OCI-LY7 (cell line): ENCODE results near the gene ZNF23. TPM values are rescaled to one million over a fixed set of nuclear protein-coding genes. Genes with fewer than 3 reads are reported as not detected.

Experiments
- BruUV-seq: library from RNA; stranded (reverse); fragments of 400-500 nt; replicated peaks from 2 replicates; lab custom pipeline; 2021; lab: Mats Ljungman, UMichigan
- CTCF ChIA-PET: fragments of 300-600 bp; sonication (Branson Sonifier 250); formaldehyde crosslinking; loops from one replicate; lab custom pipeline; 2022; ENCODE audit warnings: antibody characterized with exemption; ENCODE audit not compliant: unreplicated experiment; lab: Charles Lee
- POLR2A ChIA-PET: fragments of 300-600 bp; sonication (Branson Sonifier 250); formaldehyde crosslinking; loops from one replicate; lab custom pipeline; 2022; ENCODE audit warnings: antibody characterized with exemption; lab: Charles Lee
- DNase-seq: peaks from one replicate; pipeline ENCODE4 v3.0.0-alpha.2; 2015; ENCODE audit warnings: low spot score
- H2AFZ ChIP-seq: fragments of 200-600 bp; sonication (generic), shearing (Covaris generic); 2 replicates; pipeline ENCODE4 v1.6.1; 2014; ENCODE audit warnings: mild to moderate bottlenecking, antibody characterized with exemption, low read length, moderate library complexity
- H3K27ac ChIP-seq: fragments of 200-600 bp; sonication (generic); 2 replicates; pipeline ENCODE4 v1.5.1; 2014; ENCODE audit warnings: mixed run types, low read depth, mild to moderate bottlenecking, moderate library complexity, low read length, inconsistent platforms; ENCODE audit not compliant: poor library complexity, severe bottlenecking
- H3K36me3 ChIP-seq: fragments of 200-600 bp; sonication (generic); 2 replicates; pipeline ENCODE4 v1.6.1; 2014; ENCODE audit warnings: mild to moderate bottlenecking, antibody characterized with exemption, low read length, moderate library complexity, mixed read lengths; ENCODE audit not compliant: insufficient read depth
- H3K4me1 ChIP-seq: fragments of 200-600 bp; sonication (generic); 2 replicates; pipeline ENCODE4 v1.5.1; 2014; ENCODE audit warnings: mild to moderate bottlenecking, low read length; ENCODE audit not compliant: insufficient read depth, poor library complexity, severe bottlenecking
- H3K4me2 ChIP-seq: fragments of 200-600 bp; sonication (generic); 2 replicates; pipeline ENCODE4 v1.6.1; 2014; ENCODE audit warnings: mild to moderate bottlenecking, low read length
- H3K4me3 ChIP-seq: fragments of 200-600 bp; sonication (generic); 2 replicates; pipeline ENCODE4 v1.5.1; 2014; ENCODE audit warnings: mild to moderate bottlenecking, low read depth, low read length; ENCODE audit not compliant: poor library complexity, severe bottlenecking
- H3K79me2 ChIP-seq: fragments of 200-600 bp; sonication (generic); 2 replicates; pipeline ENCODE4 v1.6.1; 2016; ENCODE audit warnings: low read depth, mild to moderate bottlenecking, low read length, moderate library complexity, mixed read lengths; ENCODE audit not compliant: insufficient read depth
- H3K9me2 ChIP-seq: fragments of 200-600 bp; sonication (generic); 2 replicates; pipeline ENCODE4 v1.6.1; 2016; ENCODE audit warnings: mild to moderate bottlenecking, low read length, mixed read lengths; ENCODE audit not compliant: insufficient read depth
- H3K9me3 ChIP-seq: fragments of 200-600 bp; sonication (generic); 2 replicates; pipeline ENCODE4 v1.6.1; 2014; ENCODE audit warnings: mild to moderate bottlenecking, mixed run types, low read length, mixed read lengths
- H4K20me1 ChIP-seq: fragments of 200-600 bp; sonication (generic); 2 replicates; pipeline ENCODE4 v1.6.1; 2014; ENCODE audit warnings: mild to moderate bottlenecking, antibody characterized with exemption, low read length, moderate library complexity, mixed read lengths; ENCODE audit not compliant: insufficient read depth
- EZH2phosphoT487 ChIP-seq: fragments of 200-600 bp; sonication (generic); IDR thresholded peaks from 2 replicates; pipeline ENCODE4 v1.6.1; 2018; ENCODE audit warnings: low read depth, borderline replicate concordance, mild to moderate bottlenecking, mixed run types, antibody characterized with exemption, low read length, moderate library complexity, mixed read lengths
- intact Hi-C: fragments of 100-400 bp; cut with micrococcal nuclease; formaldehyde crosslinking; loops from one replicate; pipeline ENCODE4 v1.10.0; 2022; ENCODE audit not compliant: unreplicated experiment
- total RNA-seq, 2 experiments: library from RNA; depleted of rRNA in 1 of 2; stranded (reverse); fragments of >200 nt in 1 of 2; shearing (Covaris generic) in 1 of 2; gene quantifications; 2 replicates each; pipeline ENCODE4 v1.2.3, GENCODE V29; 2014 to 2022
- TF ChIP-seq, protein P1 (sequence below): fragments of 200-600 bp; sonication (generic); conservative IDR thresholded peaks from 2 replicates; pipeline ENCODE4 v1.5.1; 2014; ENCODE audit warnings: mild to moderate bottlenecking, antibody characterized with exemption, low read length, moderate library complexity, mixed read lengths

ZNF23 gene
- total RNA-seq, 2 experiments from 2014 or later: 7.4 to 11.8 TPM

DNA sequence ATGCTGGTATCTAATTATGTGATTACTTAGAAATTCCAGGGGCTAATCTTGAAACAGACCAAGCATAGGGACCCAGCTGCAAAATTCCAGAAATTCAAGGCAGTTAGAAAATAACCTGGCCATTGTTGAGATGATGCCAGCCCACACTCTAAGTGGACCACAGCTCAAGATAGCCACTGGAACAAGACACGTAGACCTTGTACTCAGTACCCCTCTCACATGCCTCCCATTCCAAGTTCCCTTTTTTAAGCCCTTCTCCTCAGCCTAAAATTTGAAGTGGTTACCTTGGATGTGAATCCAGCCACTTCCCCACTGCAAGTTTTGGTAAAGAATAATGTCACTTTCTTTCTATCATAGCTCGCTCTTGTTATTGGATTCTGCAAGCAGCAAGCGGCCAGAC is 31.2 kb upstream of the ZNF23 start:
- Histone ChIP-seq H3K4me2 (no peak overlapping the region), H2AFZ (no peak overlapping the region), H3K9me3 (no peaks in the 10 kb centered on the region), H3K9me2 (no peaks in the 10 kb centered on the region), H3K27ac (no peak overlapping the region), H3K4me1 (no peaks in the 10 kb centered on the region), H4K20me1 (no peaks in the 10 kb centered on the region), H3K79me2 (no peaks in the 10 kb centered on the region), H3K4me3 (no peak overlapping the region), H3K36me3 (no peaks in the 10 kb centered on the region)
- no peak for TF ChIP-seq EZH2phosphoT487
- TF ChIP-seq, protein P1, sequence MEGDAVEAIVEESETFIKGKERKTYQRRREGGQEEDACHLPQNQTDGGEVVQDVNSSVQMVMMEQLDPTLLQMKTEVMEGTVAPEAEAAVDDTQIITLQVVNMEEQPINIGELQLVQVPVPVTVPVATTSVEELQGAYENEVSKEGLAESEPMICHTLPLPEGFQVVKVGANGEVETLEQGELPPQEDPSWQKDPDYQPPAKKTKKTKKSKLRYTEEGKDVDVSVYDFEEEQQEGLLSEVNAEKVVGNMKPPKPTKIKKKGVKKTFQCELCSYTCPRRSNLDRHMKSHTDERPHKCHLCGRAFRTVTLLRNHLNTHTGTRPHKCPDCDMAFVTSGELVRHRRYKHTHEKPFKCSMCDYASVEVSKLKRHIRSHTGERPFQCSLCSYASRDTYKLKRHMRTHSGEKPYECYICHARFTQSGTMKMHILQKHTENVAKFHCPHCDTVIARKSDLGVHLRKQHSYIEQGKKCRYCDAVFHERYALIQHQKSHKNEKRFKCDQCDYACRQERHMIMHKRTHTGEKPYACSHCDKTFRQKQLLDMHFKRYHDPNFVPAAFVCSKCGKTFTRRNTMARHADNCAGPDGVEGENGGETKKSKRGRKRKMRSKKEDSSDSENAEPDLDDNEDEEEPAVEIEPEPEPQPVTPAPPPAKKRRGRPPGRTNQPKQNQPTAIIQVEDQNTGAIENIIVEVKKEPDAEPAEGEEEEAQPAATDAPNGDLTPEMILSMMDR: no peak
- no TSS peak for BruUV-seq
- POLR2A ChIA-PET: no interaction called here
- no peak for DNase-seq
- intact Hi-C loops: no loop called here
- CTCF ChIA-PET: no interaction called here

DNA sequence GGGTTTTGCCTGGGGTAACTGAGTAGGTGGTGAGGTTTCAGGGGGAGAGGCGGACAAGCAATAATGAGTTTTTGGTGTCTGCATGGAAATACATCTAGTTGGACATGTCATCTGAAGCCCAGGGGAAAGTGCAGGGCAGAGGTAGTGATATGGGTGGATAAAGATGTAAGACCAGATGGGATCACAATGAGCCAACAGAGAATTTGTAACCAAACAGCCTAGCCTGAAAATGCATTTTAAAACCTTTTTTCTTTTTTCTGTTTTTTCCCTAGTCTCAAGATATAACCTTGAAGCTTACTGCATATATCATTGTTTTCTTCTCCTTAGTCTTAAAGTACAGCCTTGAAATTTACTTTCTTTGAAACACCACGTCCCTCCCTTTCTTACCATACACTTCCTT is 30.7 kb upstream of the ZNF23 start:
- ChIA-PET CTCF (no interaction called here), POLR2A (no interaction called here)
- Histone ChIP-seq H2AFZ (0 out of 2 replicates have a peak overlapping the region, but pooled peaks have one; percentile 61), H3K4me2 (no peak overlapping the region), H3K4me1 (no peaks in the 10 kb centered on the region), H3K27ac (no peak overlapping the region), H3K9me3 (no peaks in the 10 kb centered on the region), H3K36me3 (no peaks in the 10 kb centered on the region), H4K20me1 (no peaks in the 10 kb centered on the region), H3K79me2 (no peaks in the 10 kb centered on the region), H3K4me3 (no peak overlapping the region), H3K9me2 (no peaks in the 10 kb centered on the region)
- DNase-seq: no peak
- BruUV-seq: no TSS peak
- no peak for TF ChIP-seq EZH2phosphoT487
- TF ChIP-seq, protein P1: no peak
- intact Hi-C loops: no loop called here

DNA sequence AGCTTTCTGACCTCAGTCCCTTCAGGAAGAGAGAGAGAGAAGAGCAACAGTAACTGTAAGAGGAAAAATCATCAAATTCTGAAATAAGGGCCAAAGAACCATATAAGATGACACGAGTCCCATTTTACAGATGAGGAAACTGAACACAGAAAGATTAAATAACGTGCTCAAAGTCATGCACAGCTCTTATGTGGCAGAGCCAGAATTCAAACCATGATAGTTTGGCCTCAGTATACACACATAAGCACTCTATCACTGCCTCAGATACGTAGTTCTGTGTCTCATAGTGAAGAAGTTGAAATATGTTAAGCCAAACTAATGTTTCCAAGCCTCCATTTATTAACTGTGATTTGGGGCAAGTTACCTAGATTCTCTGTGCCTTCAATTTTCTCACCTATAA is 29.0 kb upstream of the ZNF23 start:
- Histone ChIP-seq H3K4me3 (no peak overlapping the region), H4K20me1 (no peaks in the 10 kb centered on the region), H2AFZ (no peak overlapping the region), H3K36me3 (no peaks in the 10 kb centered on the region), H3K4me1 (no peaks in the 10 kb centered on the region), H3K79me2 (no peaks in the 10 kb centered on the region), H3K9me3 (no peaks in the 10 kb centered on the region), H3K27ac (no peak overlapping the region), H3K9me2 (no peaks in the 10 kb centered on the region), H3K4me2 (no peak overlapping the region)
- no peak for DNase-seq
- CTCF ChIA-PET: no interaction called here
- intact Hi-C loops: no loop called here
- POLR2A ChIA-PET: interaction anchor here (0.6 kb wide), 1 partner anchor 104 kb away, joined by 4 read pairs; no protein-coding TSS in a partner anchor
- no TSS peak for BruUV-seq
- TF ChIP-seq EZH2phosphoT487: no peak
- TF ChIP-seq, protein P1: no peak
